Endodermal cell (in vitro differentiated cells): Measurements from ENCODE around the gene FAIM2. TPM values are rescaled to one million over a fixed set of nuclear protein-coding genes. Genes with fewer than 3 reads are reported as not detected.

Experiments used
- DNase-seq: peaks from one replicate; pipeline ENCODE4 v3.0.0-alpha.2; 2017
- H3K27ac ChIP-seq: 2 replicates; pipeline ENCODE4 v1.5.1; 2013; ENCODE audit warnings: mild to moderate bottlenecking, low read depth, low read length, moderate library complexity
- H3K27me3 ChIP-seq: 2 replicates; pipeline ENCODE4 v1.6.1; 2013; ENCODE audit warnings: mild to moderate bottlenecking, low read length, moderate library complexity; ENCODE audit not compliant: insufficient read depth, control insufficient read depth, poor library complexity, severe bottlenecking
- H3K36me3 ChIP-seq: 2 replicates; pipeline ENCODE4 v1.7.0; 2013; ENCODE audit warnings: mild to moderate bottlenecking, low read length, moderate library complexity; ENCODE audit not compliant: control insufficient read depth, insufficient read depth
- H3K4me1 ChIP-seq: one replicate; pipeline ENCODE4 v1.7.0; 2013; ENCODE audit warnings: low read length; ENCODE audit not compliant: control insufficient read depth, insufficient read depth
- H3K4me3 ChIP-seq: 2 replicates; pipeline ENCODE4 v1.5.1; 2013; ENCODE audit warnings: mild to moderate bottlenecking, low read length, moderate library complexity
- H3K9ac ChIP-seq: 2 replicates; pipeline ENCODE4 v1.6.1; 2013; ENCODE audit warnings: mild to moderate bottlenecking, low read length, moderate library complexity; ENCODE audit not compliant: poor library complexity, severe bottlenecking; ENCODE audit errors: extremely low read depth
- H3K9me3 ChIP-seq: 2 replicates; pipeline ENCODE4 v1.6.1; 2013; ENCODE audit warnings: mild to moderate bottlenecking, low read length, moderate library complexity; ENCODE audit not compliant: control insufficient read depth
- H3K27ac Mint-ChIP-seq: 2 replicates; pipeline ENCODE4 v1.8.0; 2020; ENCODE audit warnings: mixed read lengths
- H3K27me3 Mint-ChIP-seq: 2 replicates; pipeline ENCODE4 v1.8.0; 2021; ENCODE audit warnings: mild to moderate bottlenecking, mixed read lengths; ENCODE audit not compliant: insufficient read depth
- H3K36me3 Mint-ChIP-seq: 2 replicates; pipeline ENCODE4 v1.8.0; 2020; ENCODE audit warnings: low read depth, mixed read lengths
- H3K4me1 Mint-ChIP-seq: 2 replicates; pipeline ENCODE4 v1.8.0; 2020; ENCODE audit warnings: mixed read lengths
- H3K4me3 Mint-ChIP-seq: 2 replicates; pipeline ENCODE4 v1.8.0; 2020; ENCODE audit warnings: mild to moderate bottlenecking, moderate library complexity, mixed read lengths
- H3K9me3 Mint-ChIP-seq: 2 replicates; pipeline ENCODE4 v1.8.0; 2020; ENCODE audit warnings: mild to moderate bottlenecking, mixed read lengths
- WGBS, 2 experiments: methylation state at CpG; one replicate each; pipeline versions ENCODE4 v1.1.5 to v1.1.7; 2013; ENCODE audit warnings: missing lambda C conversion rate in 2 of 2, mixed read lengths in 1 of 2; ENCODE audit not compliant: insufficient coverage in 1 of 2, insufficient read length in 1 of 2; 5-methylcytosine and 5-hydroxymethylcytosine counted together
- total RNA-seq, 2 donors: library from RNA; stranded (reverse); fragmentation: NEBNext Ultra II Directional in 1 of 2; extraction: Animal tissue kit (Norgen Biotek cat#: 25700) in 1 of 2; gene quantifications; 2 replicates in 1 of 2; 3 replicates in 1 of 2; pipeline ENCODE4 v1.2.1, GENCODE V29; 2021
- TF ChIP-seq, protein P1 (sequence below): fragments of 200-600 bp; sonication (generic); conservative IDR thresholded peaks from 2 replicates; pipeline ENCODE4 v1.5.0; 2021; ENCODE audit warnings: antibody characterized with exemption, mild to moderate bottlenecking

Gene FAIM2
- total RNA-seq, 2 donors from 2014 or later: not detected

DNA sequence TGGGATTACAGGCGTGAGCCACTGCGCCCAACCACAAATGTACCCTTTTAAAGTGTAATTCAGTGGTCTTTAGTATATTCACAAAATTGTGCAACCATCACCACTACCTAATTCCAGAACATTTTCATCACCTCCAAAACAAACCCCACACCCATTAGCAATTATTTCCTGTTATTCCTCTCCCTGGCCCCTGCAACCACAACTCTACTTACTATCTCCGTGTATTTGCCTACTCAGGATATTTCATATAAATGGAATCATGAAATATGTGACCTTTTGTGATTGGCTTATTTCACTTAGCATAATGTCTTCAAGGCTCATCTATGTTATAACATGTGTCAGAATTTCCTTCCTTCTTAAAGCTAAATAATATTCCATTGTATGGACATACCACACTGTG, 30.8 kb upstream of the FAIM2 start:
- Mint-ChIP-seq H3K4me3 (no peak overlapping the region), H3K27ac (no peak overlapping the region), H3K9me3 (no peaks in the 10 kb centered on the region), H3K4me1 (no peaks in the 10 kb centered on the region), H3K27me3 (peaks cover 6% of the 10 kb centered on the region), H3K36me3 (no peaks in the 10 kb centered on the region)
- DNase-seq: no peak
- Histone ChIP-seq H3K27me3 (peaks cover 7% of the 10 kb centered on the region), H3K9me3 (no peaks in the 10 kb centered on the region), H3K27ac (no peak overlapping the region), H3K9ac (no peak overlapping the region), H3K4me3 (no peak overlapping the region), H3K4me1 (peaks cover 3% of the 10 kb centered on the region), H3K36me3 (no peaks in the 10 kb centered on the region)
- TF ChIP-seq, protein P1, sequence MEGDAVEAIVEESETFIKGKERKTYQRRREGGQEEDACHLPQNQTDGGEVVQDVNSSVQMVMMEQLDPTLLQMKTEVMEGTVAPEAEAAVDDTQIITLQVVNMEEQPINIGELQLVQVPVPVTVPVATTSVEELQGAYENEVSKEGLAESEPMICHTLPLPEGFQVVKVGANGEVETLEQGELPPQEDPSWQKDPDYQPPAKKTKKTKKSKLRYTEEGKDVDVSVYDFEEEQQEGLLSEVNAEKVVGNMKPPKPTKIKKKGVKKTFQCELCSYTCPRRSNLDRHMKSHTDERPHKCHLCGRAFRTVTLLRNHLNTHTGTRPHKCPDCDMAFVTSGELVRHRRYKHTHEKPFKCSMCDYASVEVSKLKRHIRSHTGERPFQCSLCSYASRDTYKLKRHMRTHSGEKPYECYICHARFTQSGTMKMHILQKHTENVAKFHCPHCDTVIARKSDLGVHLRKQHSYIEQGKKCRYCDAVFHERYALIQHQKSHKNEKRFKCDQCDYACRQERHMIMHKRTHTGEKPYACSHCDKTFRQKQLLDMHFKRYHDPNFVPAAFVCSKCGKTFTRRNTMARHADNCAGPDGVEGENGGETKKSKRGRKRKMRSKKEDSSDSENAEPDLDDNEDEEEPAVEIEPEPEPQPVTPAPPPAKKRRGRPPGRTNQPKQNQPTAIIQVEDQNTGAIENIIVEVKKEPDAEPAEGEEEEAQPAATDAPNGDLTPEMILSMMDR: no peak
- 80 to 92% methylated on average over 1 to 3 of the region's 3 CpGs for WGBS, 2 experiments

DNA sequence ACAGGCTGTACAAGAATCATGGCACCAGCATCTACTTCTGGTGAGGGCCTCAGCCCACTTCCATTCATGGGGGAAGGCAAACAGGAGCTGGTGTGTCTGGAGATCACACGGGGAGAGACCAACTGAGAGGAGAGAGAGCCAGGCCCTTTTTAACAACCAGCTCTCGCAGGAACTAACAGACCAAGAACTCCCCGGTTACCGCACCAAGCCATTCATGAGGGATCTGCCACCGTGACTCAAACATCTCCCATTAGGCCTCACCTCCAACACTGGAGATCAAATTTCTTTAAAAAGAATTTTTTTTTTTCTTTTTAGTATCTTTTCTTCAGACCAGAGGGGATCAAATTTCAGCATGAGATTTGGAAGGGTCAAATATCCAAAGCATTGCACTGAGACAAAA, 30.1 kb upstream of the FAIM2 start:
- Mint-ChIP-seq H3K4me3 (no peak overlapping the region), H3K27ac (no peak overlapping the region), H3K27me3 (peaks cover 10% of the 10 kb centered on the region), H3K36me3 (no peaks in the 10 kb centered on the region), H3K9me3 (no peaks in the 10 kb centered on the region), H3K4me1 (no peaks in the 10 kb centered on the region)
- 68 to 82% methylated on average over 5 of the region's 5 CpGs for WGBS, 2 experiments
- no peak overlapping the region for H3K4me3 ChIP-seq
- no peaks in the 10 kb centered on the region for H3K36me3 ChIP-seq
- H3K9me3 ChIP-seq: no peaks in the 10 kb centered on the region
- peaks cover 12% of the 10 kb centered on the region for H3K27me3 ChIP-seq
- H3K4me1 ChIP-seq: no peaks in the 10 kb centered on the region
- no peak overlapping the region for H3K9ac ChIP-seq
- no peak overlapping the region for H3K27ac ChIP-seq
- no peak for DNase-seq
- TF ChIP-seq, protein P1: no peak

DNA sequence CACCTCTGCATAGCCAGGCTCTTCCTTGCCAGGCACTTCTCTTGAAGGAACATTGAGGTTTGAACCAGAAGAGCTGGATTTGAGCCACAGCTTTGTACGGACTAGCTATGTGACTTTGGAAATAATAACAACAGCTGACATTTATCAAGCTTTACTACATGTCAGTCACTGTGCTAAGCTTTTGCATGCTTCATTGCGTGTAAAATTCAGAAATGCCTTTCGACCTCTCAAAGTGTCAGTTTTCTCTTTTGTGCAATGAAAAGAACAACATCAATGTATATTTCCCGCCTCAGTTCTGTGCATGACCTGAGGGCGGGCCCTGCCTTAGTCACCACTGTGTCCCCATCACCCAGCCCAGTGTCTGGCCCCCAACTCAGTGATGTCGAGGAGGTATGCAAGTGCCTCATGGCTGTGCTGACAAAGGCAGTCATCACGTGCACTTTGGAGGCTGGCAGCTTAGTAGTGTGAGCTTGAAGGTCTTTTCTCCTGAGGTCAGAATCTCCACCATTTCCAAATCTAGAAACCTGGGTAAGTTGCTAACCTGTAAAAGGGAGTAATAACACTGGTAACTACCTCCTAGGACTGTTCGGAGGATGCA, 28.9 kb upstream of the FAIM2 start:
- Histone ChIP-seq H3K9me3 (no peaks in the 10 kb centered on the region), H3K36me3 (no peaks in the 10 kb centered on the region), H3K4me1 (no peaks in the 10 kb centered on the region), H3K27me3 (peaks cover 12% of the 10 kb centered on the region), H3K27ac (no peak overlapping the region), H3K4me3 (no peak overlapping the region), H3K9ac (no peak overlapping the region)
- Mint-ChIP-seq H3K9me3 (no peaks in the 10 kb centered on the region), H3K27ac (no peak overlapping the region), H3K36me3 (no peaks in the 10 kb centered on the region), H3K4me1 (no peaks in the 10 kb centered on the region), H3K4me3 (no peak overlapping the region), H3K27me3 (peaks cover 22% of the 10 kb centered on the region)
- WGBS, 2 experiments: 90 to 91% methylated on average over 5 to 8 of the region's 8 CpGs
- DNase-seq: peak; percentile 41
- TF ChIP-seq, protein P1: no peak
